ENCODE measurements around the gene VPS72.

The VPS72 gene

GRCh38 chr1:151187205-151187604, 2.8 kb downstream of the VPS72 start:
- DNase-seq (ENCODE audit: low read depth): no peak

- no peak for DNase-seq (ENCODE audit: low read depth)
These were observed 5.8 kb downstream of the VPS72 start for GRCh38 chr1:151184211-151184610.

GRCh38 chr1:151176514-151177045, 13.4 kb downstream of the VPS72 start:
- no peak for DNase-seq (ENCODE audit: low read depth)

GRCh38 chr1:151175863-151176262, 14.1 kb downstream of the VPS72 start, which contains the start of gene TMOD4:
TMOD4 (minus strand) TSS chr1:151175981; CDS start chr1:151174875, 1,106 bp downstream.
- no peak for DNase-seq (ENCODE audit: low read depth)

GRCh38 chr1:151175041-151175741, 14.8 kb downstream of the VPS72 start:
- no peak for DNase-seq (ENCODE audit: low read depth)

- DNase-seq (ENCODE audit: low read depth): no peak
These were observed 18.8 kb downstream of the VPS72 start for GRCh38 chr1:151171190-151171589.

GRCh38 chr1:151167116-151167515, 22.9 kb downstream of the VPS72 start:
- no peak for DNase-seq (ENCODE audit: low read depth)

- DNase-seq (ENCODE audit: low read depth): peak; percentile 63
These were observed 23.5 kb downstream of the VPS72 start for GRCh38 chr1:151166505-151166956.

GRCh38 chr1:151165738-151166504, 24.1 kb downstream of the VPS72 start, which contains the start of the genes LYSMD1 and SCNM1:
LYSMD1 (minus strand) TSS chr1:151165902; CDS start chr1:151165258, 644 bp downstream.
SCNM1 (plus strand) TSS chr1:151166144; CDS start chr1:151166153, 9 bp downstream.
- peak; percentile 98 for DNase-seq (ENCODE audit: low read depth)

GRCh38 chr1:151165281-151165737, 24.7 kb downstream of the VPS72 start:
- DNase-seq (ENCODE audit: low read depth): no peak

GRCh38 chr1:151164732-151165280, 25.2 kb downstream of the VPS72 start:
- DNase-seq (ENCODE audit: low read depth): no peak

- DNase-seq (ENCODE audit: low read depth): no peak
These were observed 30.6 kb downstream of the VPS72 start for GRCh38 chr1:151159373-151159772.

- DNase-seq (ENCODE audit: low read depth): no peak
These were observed 31.2 kb downstream of the VPS72 start for GRCh38 chr1:151158751-151159251.

- no peak for DNase-seq (ENCODE audit: low read depth)
These were observed 31.7 kb downstream of the VPS72 start for GRCh38 chr1:151158326-151158725.

GRCh38 chr1:151157067-151157531, 32.9 kb downstream of the VPS72 start:
- peak; percentile 90 for DNase-seq (ENCODE audit: low read depth)

GRCh38 chr1:151156515-151156819, 33.5 kb downstream of the VPS72 start, which contains the start of gene TNFAIP8L2:
TNFAIP8L2 (plus strand) TSS chr1:151156649; CDS start chr1:151158698, 2,049 bp downstream.
- peak; percentile 64 for DNase-seq (ENCODE audit: low read depth)

- no peak for DNase-seq (ENCODE audit: low read depth)
These were observed 42.3 kb downstream of the VPS72 start for GRCh38 chr1:151147665-151148064.

- no peak for DNase-seq (ENCODE audit: low read depth)
These were observed 42.9 kb downstream of the VPS72 start for GRCh38 chr1:151147132-151147503.

- DNase-seq (ENCODE audit: low read depth): peak; percentile 59
These were observed 43.4 kb downstream of the VPS72 start, which contains the start of gene SEMA6C for GRCh38 chr1:151146412-151147131. SEMA6C (minus strand) TSS chr1:151146631; CDS start chr1:151142621, 4,010 bp downstream.

GRCh38 chr1:151146072-151146411, 44.0 kb downstream of the VPS72 start:
- no peak for DNase-seq (ENCODE audit: low read depth)

GRCh38 chr1:151145304-151146071, 44.5 kb downstream of the VPS72 start:
- DNase-seq (ENCODE audit: low read depth): no peak
